ENCODE results near the gene RIN3.

- TF ChIP-seq, protein P1, sequence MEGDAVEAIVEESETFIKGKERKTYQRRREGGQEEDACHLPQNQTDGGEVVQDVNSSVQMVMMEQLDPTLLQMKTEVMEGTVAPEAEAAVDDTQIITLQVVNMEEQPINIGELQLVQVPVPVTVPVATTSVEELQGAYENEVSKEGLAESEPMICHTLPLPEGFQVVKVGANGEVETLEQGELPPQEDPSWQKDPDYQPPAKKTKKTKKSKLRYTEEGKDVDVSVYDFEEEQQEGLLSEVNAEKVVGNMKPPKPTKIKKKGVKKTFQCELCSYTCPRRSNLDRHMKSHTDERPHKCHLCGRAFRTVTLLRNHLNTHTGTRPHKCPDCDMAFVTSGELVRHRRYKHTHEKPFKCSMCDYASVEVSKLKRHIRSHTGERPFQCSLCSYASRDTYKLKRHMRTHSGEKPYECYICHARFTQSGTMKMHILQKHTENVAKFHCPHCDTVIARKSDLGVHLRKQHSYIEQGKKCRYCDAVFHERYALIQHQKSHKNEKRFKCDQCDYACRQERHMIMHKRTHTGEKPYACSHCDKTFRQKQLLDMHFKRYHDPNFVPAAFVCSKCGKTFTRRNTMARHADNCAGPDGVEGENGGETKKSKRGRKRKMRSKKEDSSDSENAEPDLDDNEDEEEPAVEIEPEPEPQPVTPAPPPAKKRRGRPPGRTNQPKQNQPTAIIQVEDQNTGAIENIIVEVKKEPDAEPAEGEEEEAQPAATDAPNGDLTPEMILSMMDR (IDR thresholded peaks at IDR 0.05; ENCODE audit: insufficient read depth, low read depth, low read length) = no peak
- TF ChIP-seq EZH2 (IDR thresholded peaks at IDR 0.05; ENCODE audit: insufficient read depth, low read length) = no peak
These were observed 65.8 kb downstream of the RIN3 start for GRCh38 chr14:92579244-92579936.

Measured in astrocyte (in vitro differentiated cells and primary cell).